ENCODE measurements around the gene SLC7A14.

The SLC7A14 gene

GRCh38 chr3:170506556-170506955 is 79.3 kb downstream of the SLC7A14 start:
- no peaks in the 10 kb centered on the region for H3K79me2 ChIP-seq (ENCODE audit: insufficient read depth, low read length)
- H3K4me2 ChIP-seq (ENCODE audit: low read depth, low read length, poor library complexity, severe bottlenecking) = no peak overlapping the region
- no peak for TF ChIP-seq EZH2phosphoT487 (IDR thresholded peaks at IDR 0.05; ENCODE audit: borderline replicate concordance)
- TF ChIP-seq CTCF (conservative IDR thresholded peaks at IDR 0.05; ENCODE audit: low read length) = no peak
- H3K9me2 ChIP-seq (replicated peaks; ENCODE audit: low read depth, low read length) = no peaks in the 10 kb centered on the region
- no peak overlapping the region for H2AFZ ChIP-seq (ENCODE audit: low read length)
- H4K20me1 ChIP-seq (ENCODE audit: insufficient read depth, low read length, poor library complexity, severe bottlenecking) = no peaks in the 10 kb centered on the region
- no peaks in the 10 kb centered on the region for H3K27me3 ChIP-seq (ENCODE audit: insufficient read depth, low read length, poor library complexity, severe bottlenecking)
- no peaks in the 10 kb centered on the region for H3K9me3 ChIP-seq (ENCODE audit: insufficient read depth, low read depth, low read length)
- H3K4me3 ChIP-seq (ENCODE audit: low read length, poor library complexity, severe bottlenecking) = no peak overlapping the region
- no peaks in the 10 kb centered on the region for H3K4me1 ChIP-seq (ENCODE audit: insufficient read depth, low read length, poor library complexity, severe bottlenecking)
- H3F3A ChIP-seq (ENCODE audit: low read depth) = no peaks in the 10 kb centered on the region
- no peaks in the 10 kb centered on the region for H3K36me3 ChIP-seq (ENCODE audit: insufficient read depth, low read length)
- H3K9ac ChIP-seq (ENCODE audit: low read depth, low read length, poor library complexity, severe bottlenecking) = no peak overlapping the region

GRCh38 chr3:170502297-170502696 is 83.6 kb downstream of the SLC7A14 start:
- no peak overlapping the region for H3K4me2 ChIP-seq (ENCODE audit: low read depth, low read length, poor library complexity, severe bottlenecking)
- H4K20me1 ChIP-seq (ENCODE audit: insufficient read depth, low read length, poor library complexity, severe bottlenecking) = no peaks in the 10 kb centered on the region
- no peak overlapping the region for H2AFZ ChIP-seq (ENCODE audit: low read length)
- no peaks in the 10 kb centered on the region for H3K9me2 ChIP-seq (replicated peaks; ENCODE audit: low read depth, low read length)
- no peaks in the 10 kb centered on the region for H3K27me3 ChIP-seq (ENCODE audit: insufficient read depth, low read length, poor library complexity, severe bottlenecking)
- no peaks in the 10 kb centered on the region for H3K36me3 ChIP-seq (ENCODE audit: insufficient read depth, low read length)
- no peak for TF ChIP-seq CTCF (conservative IDR thresholded peaks at IDR 0.05; ENCODE audit: low read length)
- no peak for TF ChIP-seq EZH2phosphoT487 (IDR thresholded peaks at IDR 0.05; ENCODE audit: borderline replicate concordance)
- H3K4me3 ChIP-seq (ENCODE audit: low read length, poor library complexity, severe bottlenecking) = no peak overlapping the region
- no peaks in the 10 kb centered on the region for H3F3A ChIP-seq (ENCODE audit: low read depth)
- no peak overlapping the region for H3K9ac ChIP-seq (ENCODE audit: low read depth, low read length, poor library complexity, severe bottlenecking)
- H3K79me2 ChIP-seq (ENCODE audit: insufficient read depth, low read length) = no peaks in the 10 kb centered on the region
- H3K4me1 ChIP-seq (ENCODE audit: insufficient read depth, low read length, poor library complexity, severe bottlenecking) = no peaks in the 10 kb centered on the region
- no peaks in the 10 kb centered on the region for H3K9me3 ChIP-seq (ENCODE audit: insufficient read depth, low read depth, low read length)

GRCh38 chr3:170500995-170501394 is 84.9 kb downstream of the SLC7A14 start:
- Histone ChIP-seq H3K9me2 (replicated peaks; ENCODE audit: low read depth, low read length) (no peaks in the 10 kb centered on the region), H3F3A (ENCODE audit: low read depth) (no peaks in the 10 kb centered on the region), H3K79me2 (ENCODE audit: insufficient read depth, low read length) (no peaks in the 10 kb centered on the region), H2AFZ (ENCODE audit: low read length) (no peak overlapping the region), H3K36me3 (ENCODE audit: insufficient read depth, low read length) (no peaks in the 10 kb centered on the region), H3K9me3 (ENCODE audit: insufficient read depth, low read depth, low read length) (no peaks in the 10 kb centered on the region), H3K4me1 (ENCODE audit: insufficient read depth, low read length, poor library complexity, severe bottlenecking) (no peaks in the 10 kb centered on the region), H4K20me1 (ENCODE audit: insufficient read depth, low read length, poor library complexity, severe bottlenecking) (no peaks in the 10 kb centered on the region), H3K4me3 (ENCODE audit: low read length, poor library complexity, severe bottlenecking) (no peak overlapping the region), H3K27me3 (ENCODE audit: insufficient read depth, low read length, poor library complexity, severe bottlenecking) (no peaks in the 10 kb centered on the region), H3K4me2 (ENCODE audit: low read depth, low read length, poor library complexity, severe bottlenecking) (no peak overlapping the region), H3K9ac (ENCODE audit: low read depth, low read length, poor library complexity, severe bottlenecking) (no peak overlapping the region)
- TF ChIP-seq EZH2phosphoT487 (IDR thresholded peaks at IDR 0.05; ENCODE audit: borderline replicate concordance) (no peak), CTCF (conservative IDR thresholded peaks at IDR 0.05; ENCODE audit: low read length) (no peak)
